Trophoblast cell (in vitro differentiated cells and primary cell): ENCODE data around the gene F8A3.

Experiments used
- DNase-seq, 2 donors: peaks; one replicate each; pipeline ENCODE4 v3.0.0-alpha.2; 2016
- H2AFZ ChIP-seq: 2 replicates; pipeline ENCODE4 v1.6.1; 2013; ENCODE audit warnings: low read length, moderate library complexity, mild to moderate bottlenecking; ENCODE audit not compliant: insufficient read depth, poor library complexity
- H2AK5ac ChIP-seq: 2 replicates; pipeline ENCODE4 v1.6.1; 2013; ENCODE audit warnings: mild to moderate bottlenecking, low read length
- H2BK120ac ChIP-seq: 2 replicates; pipeline ENCODE4 v1.6.1; 2013; ENCODE audit warnings: low read length, mild to moderate bottlenecking, moderate library complexity; ENCODE audit not compliant: insufficient read depth, poor library complexity
- H2BK12ac ChIP-seq: 2 replicates; pipeline ENCODE4 v1.6.1; 2013; ENCODE audit warnings: mild to moderate bottlenecking, low read length, moderate library complexity
- H2BK5ac ChIP-seq: 2 replicates; pipeline ENCODE4 v1.6.1; 2013; ENCODE audit warnings: low read length, low read depth, moderate library complexity, mild to moderate bottlenecking; ENCODE audit not compliant: poor library complexity
- H3K14ac ChIP-seq: 2 replicates; pipeline ENCODE4 v1.6.1; 2013; ENCODE audit warnings: mild to moderate bottlenecking, low read length
- H3K18ac ChIP-seq: 2 replicates; pipeline ENCODE4 v1.6.1; 2013; ENCODE audit warnings: mild to moderate bottlenecking, low read length
- H3K23ac ChIP-seq: 2 replicates; pipeline ENCODE4 v1.6.1; 2013; ENCODE audit warnings: low read length
- H3K27ac ChIP-seq: 2 replicates; pipeline ENCODE4 v1.5.1; 2013; ENCODE audit warnings: low read depth, mild to moderate bottlenecking, inconsistent platforms, low read length, moderate library complexity
- H3K27me3 ChIP-seq: 2 replicates; pipeline ENCODE4 v1.6.1; 2013; ENCODE audit warnings: inconsistent platforms, mild to moderate bottlenecking, low read length, moderate library complexity; ENCODE audit not compliant: insufficient read depth
- H3K36me3 ChIP-seq, 2 experiments: 1 replicate in 1 of 2; 2 replicates in 1 of 2; pipeline ENCODE4 v1.6.1; 2013; ENCODE audit warnings: low read length in 2 of 2, mild to moderate bottlenecking in 2 of 2, moderate library complexity in 1 of 2; ENCODE audit not compliant: insufficient read depth in 2 of 2, control insufficient read depth in 1 of 2
- H3K4ac ChIP-seq: 2 replicates; pipeline ENCODE4 v1.6.1; 2013; ENCODE audit warnings: low read depth, mild to moderate bottlenecking, low read length, moderate library complexity
- H3K4me1 ChIP-seq, 2 experiments: 1 replicate in 1 of 2; 2 replicates in 1 of 2; pipeline ENCODE4 v1.6.1; 2013; ENCODE audit warnings: low read length in 2 of 2, mild to moderate bottlenecking in 2 of 2, moderate library complexity in 1 of 2; ENCODE audit not compliant: insufficient read depth in 2 of 2, control insufficient read depth in 1 of 2
- H3K4me2 ChIP-seq: 2 replicates; pipeline ENCODE4 v1.6.1; 2013; ENCODE audit warnings: inconsistent platforms, mild to moderate bottlenecking, low read length, moderate library complexity
- H3K4me3 ChIP-seq: 2 replicates; pipeline ENCODE4 v1.5.1; 2013; ENCODE audit warnings: mild to moderate bottlenecking, low read depth, low read length, inconsistent platforms
- H3K79me1 ChIP-seq: one replicate; pipeline ENCODE4 v1.6.1; 2013; ENCODE audit warnings: low read length
- H3K79me2 ChIP-seq: 2 replicates; pipeline ENCODE4 v1.6.1; 2013; ENCODE audit warnings: low read length, mild to moderate bottlenecking; ENCODE audit not compliant: control insufficient read depth, insufficient read depth, poor library complexity
- H3K9ac ChIP-seq: 2 replicates; pipeline ENCODE4 v1.6.1; 2013; ENCODE audit warnings: mild to moderate bottlenecking, low read length
- H3K9me3 ChIP-seq: 2 replicates; pipeline ENCODE4 v1.6.1; 2013; ENCODE audit warnings: low read depth, mild to moderate bottlenecking, control low read depth, inconsistent platforms, low read length; ENCODE audit not compliant: insufficient read depth
- H4K12ac ChIP-seq: 2 replicates; pipeline ENCODE4 v1.6.1; 2013; ENCODE audit warnings: low read depth, mild to moderate bottlenecking, low read length, moderate library complexity
- H4K8ac ChIP-seq: 2 replicates; pipeline ENCODE4 v1.6.1; 2013; ENCODE audit warnings: low read depth, mild to moderate bottlenecking, low read length, moderate library complexity
- H4K91ac ChIP-seq: one replicate; pipeline ENCODE4 v1.6.1; 2013; ENCODE audit warnings: low read depth, mild to moderate bottlenecking, low read length, moderate library complexity
- WGBS: extraction: QIAGEN DNeasy Blood & Tissue Kit; methylation state at CpG from one replicate; pipeline ENCODE4 v1.1.7; 2013; ENCODE audit warnings: missing lambda C conversion rate; ENCODE audit not compliant: insufficient read length, insufficient coverage; ENCODE audit errors: extremely low coverage; 5-methylcytosine and 5-hydroxymethylcytosine counted together

Gene F8A3

DNA sequence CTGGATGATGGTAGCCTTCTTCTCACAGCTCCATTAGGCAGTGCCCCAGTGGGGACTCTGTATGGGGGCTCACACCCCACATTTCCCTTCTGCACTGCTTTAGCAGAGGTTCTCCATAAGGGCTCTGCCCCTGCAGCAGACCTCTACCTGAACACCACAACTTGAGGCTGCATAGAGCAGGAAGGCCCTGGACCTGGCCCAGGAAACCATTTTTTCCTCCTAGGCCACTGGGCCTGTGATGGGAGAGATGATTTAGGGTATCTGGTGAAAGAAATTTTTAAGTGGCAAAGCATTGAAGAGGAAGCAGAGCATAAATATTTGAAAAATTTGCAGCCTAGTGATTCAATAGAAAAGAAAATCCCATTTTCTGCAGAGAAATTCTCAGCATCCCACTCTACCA, 17.3 kb downstream of the F8A3 start:
- no peaks in the 10 kb centered on the region for H3K79me2 ChIP-seq
- no peak overlapping the region for H4K12ac ChIP-seq
- peaks cover 6% of the 10 kb centered on the region for H3K9me3 ChIP-seq
- no peak overlapping the region for H3K27ac ChIP-seq
- no peak overlapping the region for H2AK5ac ChIP-seq
- no peak overlapping the region for H3K23ac ChIP-seq
- no peak overlapping the region for H3K4me3 ChIP-seq
- no peak overlapping the region for H2AFZ ChIP-seq
- no peaks in the 10 kb centered on the region for H3K27me3 ChIP-seq
- H3K9ac ChIP-seq, result no peak overlapping the region
- no peak overlapping the region for H2BK5ac ChIP-seq
- no peak overlapping the region for H3K18ac ChIP-seq
- no peak overlapping the region for H4K8ac ChIP-seq
- DNase-seq, result no peak
- H2BK120ac ChIP-seq, result no peak overlapping the region
- no peak overlapping the region for H3K14ac ChIP-seq
- peaks cover 0 to 3% of the 10 kb centered on the region in 2 experiments for H3K36me3 ChIP-seq
- H3K4me2 ChIP-seq, result no peak overlapping the region
- no peaks in the 10 kb centered on the region for H3K4me1 ChIP-seq
- H3K4ac ChIP-seq, result no peak overlapping the region
- H2BK12ac ChIP-seq, result no peak overlapping the region
- H4K91ac ChIP-seq, result no peak overlapping the region
- H3K79me1 ChIP-seq, result no peaks in the 10 kb centered on the region

DNA sequence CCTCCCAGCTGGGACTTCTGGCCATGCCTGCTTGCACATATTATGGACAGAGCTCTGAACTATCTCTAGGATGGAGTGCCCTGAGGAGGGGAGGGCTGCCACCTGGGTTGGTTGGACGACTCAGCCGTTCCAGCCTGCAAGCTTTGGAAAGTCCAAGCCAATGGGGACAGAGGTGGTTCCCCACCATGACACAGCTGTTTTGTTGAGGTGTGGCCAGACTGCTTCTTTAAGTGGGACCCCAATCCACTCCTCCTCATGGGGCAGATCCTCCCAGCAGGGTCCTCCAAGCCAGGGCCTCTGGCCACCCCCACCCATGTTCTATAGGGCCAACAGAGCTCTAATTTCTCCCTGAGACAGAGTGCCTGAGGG, 22.7 kb downstream of the F8A3 start:
- Histone ChIP-seq H2BK120ac (no peak overlapping the region), H3K4me3 (no peak overlapping the region), H3K14ac (no peak overlapping the region), H3K27me3 (no peaks in the 10 kb centered on the region), H3K27ac (no peak overlapping the region), H4K12ac (no peak overlapping the region), H3K4me1 (no peaks in the 10 kb centered on the region), H3K79me2 (no peaks in the 10 kb centered on the region), H3K4ac (no peak overlapping the region), H2BK12ac (no peak overlapping the region), H2AFZ (no peak overlapping the region), H2AK5ac (no peak overlapping the region), H3K36me3 (no peaks in the 10 kb centered on the region), H3K79me1 (no peaks in the 10 kb centered on the region), H4K8ac (no peak overlapping the region), H3K18ac (no peak overlapping the region), H3K9ac (no peak overlapping the region), H3K23ac (no peak overlapping the region), H3K4me2 (no peak overlapping the region), H3K9me3 (no peaks in the 10 kb centered on the region), H2BK5ac (no peak overlapping the region), H4K91ac (no peak overlapping the region)
- WGBS, result no CpG with 5 or more reads among the region's 2 CpGs
- no peak for DNase-seq

DNA sequence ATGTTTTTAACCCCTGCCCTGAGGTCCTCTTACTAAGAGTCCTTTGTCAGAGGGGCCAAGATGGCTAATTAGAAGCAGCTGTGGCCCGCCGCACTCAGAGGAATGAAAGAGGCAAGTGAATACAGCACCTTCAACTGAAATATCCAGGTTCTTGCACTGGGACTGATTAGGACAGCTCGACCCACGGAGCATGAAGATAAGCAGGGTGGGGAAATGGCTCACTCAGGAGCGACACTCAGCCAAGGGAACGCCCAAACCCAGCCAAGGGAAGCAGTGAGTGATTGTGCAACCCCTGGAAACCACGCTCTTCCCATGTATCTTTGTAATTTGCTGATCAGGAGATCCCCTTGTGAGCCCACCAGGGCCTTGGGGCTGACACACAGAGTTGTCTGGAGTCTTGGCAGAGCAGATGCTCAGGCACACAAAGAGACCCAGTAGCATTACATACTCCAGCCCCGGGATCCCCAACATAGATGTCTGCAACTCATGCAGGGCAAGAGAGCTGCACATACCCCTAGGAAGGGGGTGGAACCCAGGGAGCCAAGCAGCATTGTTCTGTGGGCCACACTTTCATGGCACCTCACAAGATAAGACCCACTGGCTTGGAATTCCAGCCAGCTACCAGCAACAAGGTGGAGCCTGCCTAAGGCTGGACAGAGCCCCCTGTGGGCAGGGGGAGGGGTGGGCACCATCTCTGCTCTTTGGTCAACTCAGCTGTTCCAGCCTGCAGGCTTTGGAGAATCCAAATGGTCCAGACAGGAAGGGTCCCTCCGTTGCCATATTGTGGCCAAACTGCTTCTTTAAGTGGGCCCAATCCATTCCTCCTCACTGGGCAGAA, 23.3 kb downstream of the F8A3 start:
- Histone ChIP-seq H2AFZ (no peak overlapping the region), H3K4me3 (no peak overlapping the region), H3K4me1 (no peaks in the 10 kb centered on the region), H3K9me3 (no peaks in the 10 kb centered on the region), H3K79me1 (no peaks in the 10 kb centered on the region), H3K18ac (no peak overlapping the region), H4K8ac (no peak overlapping the region), H3K27ac (no peak overlapping the region), H4K91ac (no peak overlapping the region), H2AK5ac (no peak overlapping the region), H2BK120ac (no peak overlapping the region), H3K9ac (no peak overlapping the region), H3K23ac (no peak overlapping the region), H3K79me2 (no peaks in the 10 kb centered on the region), H3K36me3 (no peaks in the 10 kb centered on the region), H3K14ac (no peak overlapping the region), H3K4me2 (no peak overlapping the region), H3K27me3 (no peaks in the 10 kb centered on the region), H2BK12ac (no peak overlapping the region), H3K4ac (no peak overlapping the region), H2BK5ac (no peak overlapping the region), H4K12ac (no peak overlapping the region)
- DNase-seq, result no peak
- WGBS, result no CpG with 5 or more reads among the region's 9 CpGs

DNA sequence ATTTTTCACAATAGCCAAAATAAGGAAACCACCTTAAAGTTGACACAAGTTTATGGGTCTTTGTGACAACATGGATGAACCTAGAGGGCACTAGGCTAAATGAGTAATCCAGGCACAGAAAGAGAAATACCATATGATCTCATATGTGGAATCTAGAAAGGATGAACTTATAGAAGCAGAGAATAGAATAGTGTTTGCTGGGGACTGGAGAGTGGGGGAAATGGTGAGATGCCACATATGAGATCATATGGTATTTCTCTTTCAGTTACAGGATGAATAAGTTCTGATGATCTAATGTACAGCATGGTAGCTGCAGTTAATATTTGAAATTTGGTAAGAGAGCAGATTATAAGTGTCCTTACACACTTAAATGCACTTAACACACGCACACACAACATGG, 40.7 kb downstream of the F8A3 start:
- H2AFZ ChIP-seq, result no peak overlapping the region
- no peak overlapping the region for H2BK120ac ChIP-seq
- H3K9me3 ChIP-seq, result no peaks in the 10 kb centered on the region
- DNase-seq, result no peak
- no peak overlapping the region for H2BK12ac ChIP-seq
- no peak overlapping the region for H3K9ac ChIP-seq
- H3K14ac ChIP-seq, result no peak overlapping the region
- no peaks in the 10 kb centered on the region for H3K79me2 ChIP-seq
- H3K4me1 ChIP-seq, result no peaks in the 10 kb centered on the region
- H3K18ac ChIP-seq, result no peak overlapping the region
- H3K36me3 ChIP-seq, result no peaks in the 10 kb centered on the region
- no peak overlapping the region for H3K4me3 ChIP-seq
- no CpG with 5 or more reads among the region's 1 CpG for WGBS
- no peak overlapping the region for H3K4ac ChIP-seq
- no peak overlapping the region for H4K91ac ChIP-seq
- H4K8ac ChIP-seq, result no peak overlapping the region
- H3K27ac ChIP-seq, result no peak overlapping the region
- no peaks in the 10 kb centered on the region for H3K27me3 ChIP-seq
- no peak overlapping the region for H4K12ac ChIP-seq
- no peak overlapping the region for H2BK5ac ChIP-seq
- H2AK5ac ChIP-seq, result no peak overlapping the region
- no peak overlapping the region for H3K4me2 ChIP-seq
- H3K79me1 ChIP-seq, result no peaks in the 10 kb centered on the region
- H3K23ac ChIP-seq, result no peak overlapping the region
